RWPE2 (cell line): ENCODE data around the gene GRIP1.

Source experiments
- ATAC-seq: fragments of 200-7000 bp; cut with Tn5 transposase; 3 replicates; pipeline ENCODE4 v1.9.1; 2021; ENCODE audit warnings: low read depth
- DNase-seq: peaks from one replicate; pipeline ENCODE4 v3.0.0-alpha.2; 2020; ENCODE audit warnings: low spot score
- H3K27ac ChIP-seq: fragments of 450-650 bp; 2 replicates; pipeline ENCODE4 v1.5.1; 2017; ENCODE audit warnings: mild to moderate bottlenecking; ENCODE audit not compliant: poor library complexity, severe bottlenecking
- H3K27me3 ChIP-seq: fragments of 250-450 bp; sonication (Bioruptor Pico); 2 replicates; pipeline ENCODE4 v1.5.1; 2021; ENCODE audit warnings: mild to moderate bottlenecking, moderate library complexity; ENCODE audit not compliant: insufficient read depth, poor library complexity, severe bottlenecking
- H3K36me3 ChIP-seq: fragments of 250-450 bp; sonication (Bioruptor Pico); 2 replicates; pipeline ENCODE4 v1.5.1; 2020; ENCODE audit warnings: low read depth, mild to moderate bottlenecking, moderate library complexity
- H3K4me1 ChIP-seq: fragments of 250-450 bp; sonication (Bioruptor Pico); 2 replicates; pipeline ENCODE4 v1.5.1; 2021; ENCODE audit warnings: mild to moderate bottlenecking, moderate library complexity; ENCODE audit not compliant: insufficient read depth, poor library complexity, severe bottlenecking
- H3K4me3 ChIP-seq: fragments of 250-450 bp; sonication (Bioruptor Pico); 2 replicates; pipeline ENCODE4 v1.5.1; 2021; ENCODE audit warnings: mild to moderate bottlenecking, moderate library complexity; ENCODE audit not compliant: severe bottlenecking
- H3K9me3 ChIP-seq: fragments of 250-450 bp; sonication (Bioruptor Pico); 2 replicates; pipeline ENCODE4 v1.5.1; 2021; ENCODE audit warnings: mild to moderate bottlenecking, moderate library complexity; ENCODE audit not compliant: severe bottlenecking
- TF ChIP-seq, protein P1 (sequence below): fragments of 450-650 bp; IDR thresholded peaks from one replicate; pipeline ENCODE4 v1.5.1; 2017; ENCODE audit warnings: mild to moderate bottlenecking, moderate library complexity; ENCODE audit not compliant: poor library complexity, severe bottlenecking

Gene GRIP1

DNA sequence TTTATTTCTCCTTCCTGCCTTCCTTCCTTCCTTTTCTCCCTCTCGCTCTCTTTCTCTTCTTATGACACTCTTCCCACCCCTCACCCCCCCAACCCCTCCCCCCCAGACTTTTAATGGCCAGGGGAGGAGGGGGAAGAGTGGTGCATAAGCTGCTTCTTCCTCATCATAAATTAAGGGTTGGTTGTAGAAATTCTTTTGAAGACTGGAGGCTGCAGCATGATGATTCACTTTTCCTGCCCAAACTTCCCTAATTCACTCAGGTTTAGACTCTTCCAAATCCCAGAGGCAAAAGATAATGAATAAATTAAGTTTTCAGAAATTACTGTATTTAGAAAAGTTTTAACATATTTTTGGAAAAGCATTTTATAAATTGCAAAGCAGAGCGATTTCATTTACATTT is 58.2 kb downstream of the GRIP1 start:
- Histone ChIP-seq H3K27ac (no peak overlapping the region), H3K9me3 (no peaks in the 10 kb centered on the region), H3K36me3 (no peaks in the 10 kb centered on the region), H3K4me1 (peaks cover 10% of the 10 kb centered on the region), H3K27me3 (no peaks in the 10 kb centered on the region), H3K4me3 (no peak overlapping the region)
- no peak for DNase-seq
- ATAC-seq: no peak
- TF ChIP-seq, protein P1, sequence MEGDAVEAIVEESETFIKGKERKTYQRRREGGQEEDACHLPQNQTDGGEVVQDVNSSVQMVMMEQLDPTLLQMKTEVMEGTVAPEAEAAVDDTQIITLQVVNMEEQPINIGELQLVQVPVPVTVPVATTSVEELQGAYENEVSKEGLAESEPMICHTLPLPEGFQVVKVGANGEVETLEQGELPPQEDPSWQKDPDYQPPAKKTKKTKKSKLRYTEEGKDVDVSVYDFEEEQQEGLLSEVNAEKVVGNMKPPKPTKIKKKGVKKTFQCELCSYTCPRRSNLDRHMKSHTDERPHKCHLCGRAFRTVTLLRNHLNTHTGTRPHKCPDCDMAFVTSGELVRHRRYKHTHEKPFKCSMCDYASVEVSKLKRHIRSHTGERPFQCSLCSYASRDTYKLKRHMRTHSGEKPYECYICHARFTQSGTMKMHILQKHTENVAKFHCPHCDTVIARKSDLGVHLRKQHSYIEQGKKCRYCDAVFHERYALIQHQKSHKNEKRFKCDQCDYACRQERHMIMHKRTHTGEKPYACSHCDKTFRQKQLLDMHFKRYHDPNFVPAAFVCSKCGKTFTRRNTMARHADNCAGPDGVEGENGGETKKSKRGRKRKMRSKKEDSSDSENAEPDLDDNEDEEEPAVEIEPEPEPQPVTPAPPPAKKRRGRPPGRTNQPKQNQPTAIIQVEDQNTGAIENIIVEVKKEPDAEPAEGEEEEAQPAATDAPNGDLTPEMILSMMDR: no peak

DNA sequence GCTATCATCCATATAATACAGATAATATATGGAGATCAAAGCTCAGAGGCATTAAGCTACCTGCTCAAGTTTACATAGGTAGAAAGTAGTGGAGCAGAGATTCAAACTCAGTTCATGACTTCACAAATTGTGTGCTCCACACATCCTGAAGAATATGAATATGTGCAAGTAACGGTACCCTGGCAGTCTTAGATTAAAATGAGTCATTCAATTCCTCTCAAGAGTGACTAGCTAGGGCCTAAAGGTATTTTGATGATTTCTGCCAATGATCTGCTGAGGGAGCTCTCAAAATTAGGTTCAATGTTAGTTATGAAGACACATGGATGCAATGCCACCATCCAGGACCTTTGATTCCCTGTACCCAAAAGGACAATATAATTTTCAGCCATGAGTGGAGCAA is 58.9 kb downstream of the GRIP1 start:
- Histone ChIP-seq H3K4me1 (peaks cover 10% of the 10 kb centered on the region), H3K36me3 (no peaks in the 10 kb centered on the region), H3K27ac (no peak overlapping the region), H3K4me3 (no peak overlapping the region), H3K27me3 (no peaks in the 10 kb centered on the region), H3K9me3 (no peaks in the 10 kb centered on the region)
- DNase-seq (no peak), ATAC-seq (no peak)
- TF ChIP-seq, protein P1: no peak

DNA sequence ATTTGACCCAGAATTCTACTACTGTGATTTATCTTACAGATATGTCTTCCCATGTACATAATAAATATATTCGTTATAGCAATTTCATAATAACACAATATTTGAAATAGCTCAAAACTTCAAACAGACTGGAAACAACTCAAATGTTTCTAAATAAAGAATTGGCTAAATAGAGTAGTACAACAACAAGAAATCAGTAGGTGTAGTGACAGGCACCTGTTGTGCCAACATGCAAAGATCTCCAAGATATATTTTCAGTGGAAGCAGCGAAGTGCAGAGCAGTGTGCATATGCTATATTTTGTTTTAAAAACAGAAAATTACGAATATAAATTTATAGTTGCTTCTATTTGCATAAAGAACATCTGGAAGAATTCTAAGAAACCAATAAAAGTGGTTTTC is 60.9 kb downstream of the GRIP1 start:
- H3K27ac ChIP-seq: no peak overlapping the region
- TF ChIP-seq, protein P1: no peak
- H3K27me3 ChIP-seq: no peaks in the 10 kb centered on the region
- H3K36me3 ChIP-seq: no peaks in the 10 kb centered on the region
- H3K4me1 ChIP-seq: peaks cover 5% of the 10 kb centered on the region
- DNase-seq: no peak
- H3K9me3 ChIP-seq: no peaks in the 10 kb centered on the region
- ATAC-seq: no peak
- H3K4me3 ChIP-seq: no peak overlapping the region

DNA sequence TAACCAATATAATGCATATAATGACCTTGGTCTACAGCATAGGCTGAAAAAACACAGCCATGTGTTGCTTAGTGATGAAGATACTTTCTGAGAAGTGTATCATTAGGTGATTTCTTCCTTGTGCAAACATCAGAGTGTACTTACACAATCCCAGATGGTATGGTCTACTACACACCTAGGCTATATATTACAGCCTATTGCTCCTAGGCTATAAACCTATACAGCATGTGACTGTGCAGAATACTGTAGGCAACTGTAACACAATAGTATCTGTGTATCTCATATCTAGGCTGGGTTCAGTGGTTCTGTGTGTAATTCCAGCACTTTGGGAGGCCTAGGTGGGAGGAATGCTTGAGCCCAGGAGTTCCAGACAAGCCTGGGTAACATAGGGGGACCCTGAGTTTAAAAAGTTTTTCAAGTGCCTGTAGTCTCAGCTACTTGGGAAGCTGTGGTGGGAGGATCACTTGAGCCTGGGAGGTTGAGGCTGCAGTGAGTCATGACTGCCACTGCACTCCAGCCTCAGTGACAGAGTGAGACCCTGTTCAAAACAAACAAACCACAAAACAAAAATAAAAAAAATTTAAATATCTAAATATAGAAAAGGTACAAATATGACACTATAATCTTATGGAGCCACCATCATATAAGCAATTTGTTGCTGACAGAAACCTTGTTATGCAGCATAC is 66.6 kb downstream of the GRIP1 start:
- TF ChIP-seq, protein P1: no peak
- Histone ChIP-seq H3K4me1 (no peaks in the 10 kb centered on the region), H3K9me3 (no peaks in the 10 kb centered on the region), H3K27me3 (peaks cover 2% of the 10 kb centered on the region), H3K36me3 (no peaks in the 10 kb centered on the region), H3K27ac (no peak overlapping the region), H3K4me3 (no peak overlapping the region)
- no peak for DNase-seq
- ATAC-seq: no peak

DNA sequence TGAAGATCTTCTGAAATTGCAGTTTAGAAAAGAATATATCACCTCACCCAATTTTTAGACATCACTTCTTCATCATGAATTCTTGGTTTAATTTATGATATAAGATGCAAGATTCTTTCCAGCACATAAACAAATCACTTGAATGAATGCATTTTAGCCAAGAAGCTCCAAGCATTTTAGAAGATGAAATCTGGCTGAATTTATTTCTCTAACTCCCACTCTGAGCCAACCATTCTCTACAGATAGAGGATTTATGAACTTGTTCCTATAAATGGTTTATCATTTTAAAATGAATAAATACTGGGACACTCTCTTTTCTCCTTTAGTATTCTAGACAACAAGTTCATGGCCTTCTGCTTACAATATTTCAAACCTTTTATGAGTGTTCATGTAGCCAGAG is 71.7 kb downstream of the GRIP1 start:
- Histone ChIP-seq H3K9me3 (no peaks in the 10 kb centered on the region), H3K4me3 (no peak overlapping the region), H3K36me3 (no peaks in the 10 kb centered on the region), H3K27me3 (peaks cover 2% of the 10 kb centered on the region), H3K27ac (no peak overlapping the region), H3K4me1 (no peaks in the 10 kb centered on the region)
- TF ChIP-seq, protein P1: no peak
- DNase-seq (no peak), ATAC-seq (no peak)
